HEK293 (cell line): Measurements from ENCODE around the gene PHACTR2.

Experiments
- KLF8 ChIP-seq: fragments of 450-650 bp; formaldehyde crosslinking; IDR thresholded peaks from 2 replicates; pipeline ENCODE4 v1.5.1; 2016; ENCODE audit warnings: missing biosample characterization, missing genetic modification characterization
- YY1 ChIP-seq: fragments of 450-650 bp; formaldehyde crosslinking; IDR thresholded peaks from 2 replicates; pipeline ENCODE4 v1.5.1; 2018; ENCODE audit warnings: missing biosample characterization, missing genetic modification characterization
- ZNF623 ChIP-seq: fragments of 450-650 bp; formaldehyde crosslinking; IDR thresholded peaks from 2 replicates; pipeline ENCODE4 v1.5.1; 2016; ENCODE audit warnings: missing biosample characterization, missing genetic modification characterization
- TF ChIP-seq, protein P1 (sequence below): fragments of 450-650 bp; formaldehyde crosslinking; IDR thresholded peaks from 2 replicates; pipeline ENCODE4 v1.5.1; 2016; ENCODE audit warnings: missing biosample characterization, missing genetic modification characterization

GRCh38 chr6:143676437-143677045 lies 1.2 kb upstream of the PHACTR2 start:
- TF ChIP-seq, protein P1, sequence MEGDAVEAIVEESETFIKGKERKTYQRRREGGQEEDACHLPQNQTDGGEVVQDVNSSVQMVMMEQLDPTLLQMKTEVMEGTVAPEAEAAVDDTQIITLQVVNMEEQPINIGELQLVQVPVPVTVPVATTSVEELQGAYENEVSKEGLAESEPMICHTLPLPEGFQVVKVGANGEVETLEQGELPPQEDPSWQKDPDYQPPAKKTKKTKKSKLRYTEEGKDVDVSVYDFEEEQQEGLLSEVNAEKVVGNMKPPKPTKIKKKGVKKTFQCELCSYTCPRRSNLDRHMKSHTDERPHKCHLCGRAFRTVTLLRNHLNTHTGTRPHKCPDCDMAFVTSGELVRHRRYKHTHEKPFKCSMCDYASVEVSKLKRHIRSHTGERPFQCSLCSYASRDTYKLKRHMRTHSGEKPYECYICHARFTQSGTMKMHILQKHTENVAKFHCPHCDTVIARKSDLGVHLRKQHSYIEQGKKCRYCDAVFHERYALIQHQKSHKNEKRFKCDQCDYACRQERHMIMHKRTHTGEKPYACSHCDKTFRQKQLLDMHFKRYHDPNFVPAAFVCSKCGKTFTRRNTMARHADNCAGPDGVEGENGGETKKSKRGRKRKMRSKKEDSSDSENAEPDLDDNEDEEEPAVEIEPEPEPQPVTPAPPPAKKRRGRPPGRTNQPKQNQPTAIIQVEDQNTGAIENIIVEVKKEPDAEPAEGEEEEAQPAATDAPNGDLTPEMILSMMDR (tag by site-specific recombination) = no peak
- no peak for TF ChIP-seq KLF8 (tag by site-specific recombination)
- TF ChIP-seq ZNF623 (tag by site-specific recombination) = no peak
- TF ChIP-seq YY1 = no peak
